Gastrocnemius medialis (tissue), 4 donors: ENCODE measurements around the gene DBN1. TPM values are rescaled to one million over a fixed set of nuclear protein-coding genes. Genes with fewer than 3 reads are reported as not detected.

Experiments
- ATAC-seq, 2 donors: fragments of 150-250 bp; one replicate each; pipeline ENCODE4 v1.9.1; 2016
- DNase-seq, 2 donors: peaks; one replicate each; pipeline ENCODE4 v3.0.0-alpha.2; 2019
- H3K27ac ChIP-seq, 4 donors: fragments of 200-600 bp; sonication (generic); 1 replicate in 1 of 4; 2 replicates in 3 of 4; pipeline ENCODE4 v1.5.1; 2016 to 2018; ENCODE audit warnings: mild to moderate bottlenecking in 2 of 4, moderate library complexity in 1 of 4
- H3K27me3 ChIP-seq, 3 donors: fragments of 200-600 bp; sonication (generic) in 2 of 3; 1 replicate in 1 of 3; 2 replicates in 2 of 3; pipeline versions ENCODE4 v1.5.1 to v1.6.0; 2016 to 2019; ENCODE audit warnings: mild to moderate bottlenecking in 1 of 3, moderate library complexity in 1 of 3
- H3K36me3 ChIP-seq, 2 donors: fragments of 200-600 bp; sonication (generic) in 1 of 2; one replicate each; pipeline ENCODE4 v1.5.1; 2017 to 2018
- H3K4me1 ChIP-seq, 2 donors: fragments of 200-600 bp; sonication (generic) in 1 of 2; one replicate each; pipeline ENCODE4 v1.5.1; 2016 to 2017; ENCODE audit warnings: mild to moderate bottlenecking in 2 of 2
- H3K4me3 ChIP-seq, 4 donors: fragments of 200-600 bp; sonication (generic) in 3 of 4; 1 replicate in 1 of 4; 2 replicates in 3 of 4; pipeline ENCODE4 v1.5.1; 2016 to 2019; ENCODE audit warnings: mild to moderate bottlenecking in 2 of 4
- H3K9me3 ChIP-seq, 3 donors: fragments of 200-600 bp; sonication (generic) in 2 of 3; 1 replicate in 1 of 3; 2 replicates in 2 of 3; pipeline ENCODE4 v1.5.1; 2016 to 2019
- POLR2A ChIP-seq, 2 donors: fragments of 450-650 bp; IDR thresholded peaks; one replicate each; pipeline ENCODE4 v1.6.1; 2017; ENCODE audit warnings: antibody characterized with exemption in 2 of 2, mild to moderate bottlenecking in 2 of 2, moderate library complexity in 2 of 2
- in situ Hi-C, 4 donors: fragments of 200-750 bp; cut with MboI; loops; one replicate each; pipeline versions ENCODE4 v1.15.0 to v1.8.0; 2017; ENCODE audit warnings: low sequenced_read_pairs in 4 of 4
- intact Hi-C: fragments of 100-400 bp; cut with DNase I; formaldehyde crosslinking; loops from one replicate; pipeline ENCODE4 v1.15.1; 2023; ENCODE audit warnings: low total_unique reads
- total RNA-seq, 4 donors: library from RNA; depleted of rRNA; stranded (reverse); fragments of >200 nt; gene quantifications; one replicate each; pipeline versions ENCODE4 v1.1.0 to v1.2.3, GENCODE V29; 2016
- TF ChIP-seq, protein P1 (sequence below), 5 experiments: fragments of 450-650 bp in 3 of 5; fragments of 200-600 bp in 2 of 5; sonication (generic) in 2 of 5; IDR thresholded peaks in 4 of 5; conservative IDR thresholded peaks in 1 of 5; 1 replicate in 4 of 5; 2 replicates in 1 of 5; pipeline ENCODE4 v1.5.1; 2016 to 2019; ENCODE audit warnings: antibody characterized with exemption in 5 of 5, mild to moderate bottlenecking in 3 of 5, moderate library complexity in 3 of 5

The DBN1 gene
- total RNA-seq, 4 donors from 2014 or later, result 16.3 to 27.5 (median 23.2) TPM

DNA sequence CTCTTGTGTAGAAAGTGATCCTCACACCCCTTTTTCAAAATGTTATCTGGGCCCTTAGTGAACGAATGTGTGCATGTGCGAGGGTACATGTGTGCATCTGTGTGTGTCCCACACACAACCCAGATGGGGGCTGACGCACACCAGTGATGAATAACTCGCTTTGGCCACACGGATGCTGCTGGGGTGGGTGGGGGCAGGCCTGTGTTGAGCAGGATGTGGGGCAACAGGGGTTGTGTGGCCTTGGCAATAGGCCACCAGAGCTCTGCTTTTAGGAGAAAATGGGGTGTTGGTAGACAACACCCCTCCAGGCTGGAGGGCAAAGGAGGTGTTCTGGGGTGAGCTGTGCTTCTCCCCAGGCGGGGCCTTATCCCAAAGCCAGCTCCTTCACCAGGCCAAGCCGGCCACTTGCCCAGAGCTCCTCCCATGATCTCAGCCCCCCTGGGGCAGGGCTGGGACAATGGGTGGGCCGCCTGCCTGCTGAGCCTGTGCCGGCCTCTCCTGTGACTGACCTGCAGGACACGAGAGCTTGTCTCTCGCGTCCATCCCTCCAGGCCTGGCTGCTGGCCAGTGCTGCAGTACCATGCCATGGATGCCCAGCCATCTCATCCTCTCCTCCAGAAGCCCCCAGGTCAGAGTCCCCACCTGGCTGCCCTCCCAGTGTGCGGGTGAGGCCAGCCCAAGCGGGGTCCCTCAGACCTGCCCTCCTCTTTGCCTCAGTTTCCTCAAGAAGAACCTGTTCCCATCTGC, 1.7 kb downstream of the DBN1 start:
- peak overlapping the region; percentile 53 to 74 (median 66) for H3K4me3 ChIP-seq
- DNase-seq (peak in 1 of 2 donors; percentile 60), ATAC-seq (peak; percentile 16 to 19)
- H3K27ac ChIP-seq, result peak overlapping the region; percentile 51 to 79 (median 71)
- in situ Hi-C loops, result no loop called here
- H3K27me3 ChIP-seq, result peaks cover 0 to 4% (median 0%) of the 10 kb centered on the region in 3 donors
- H3K4me1 ChIP-seq, result peaks cover 9 to 16% of the 10 kb centered on the region in 2 donors
- no peaks in the 10 kb centered on the region for H3K9me3 ChIP-seq
- intact Hi-C loops, result no loop called here
- H3K36me3 ChIP-seq, result no peaks in the 10 kb centered on the region
- TF ChIP-seq POLR2A (IDR thresholded peaks at IDR 0.05), result no peak
- TF ChIP-seq, protein P1, sequence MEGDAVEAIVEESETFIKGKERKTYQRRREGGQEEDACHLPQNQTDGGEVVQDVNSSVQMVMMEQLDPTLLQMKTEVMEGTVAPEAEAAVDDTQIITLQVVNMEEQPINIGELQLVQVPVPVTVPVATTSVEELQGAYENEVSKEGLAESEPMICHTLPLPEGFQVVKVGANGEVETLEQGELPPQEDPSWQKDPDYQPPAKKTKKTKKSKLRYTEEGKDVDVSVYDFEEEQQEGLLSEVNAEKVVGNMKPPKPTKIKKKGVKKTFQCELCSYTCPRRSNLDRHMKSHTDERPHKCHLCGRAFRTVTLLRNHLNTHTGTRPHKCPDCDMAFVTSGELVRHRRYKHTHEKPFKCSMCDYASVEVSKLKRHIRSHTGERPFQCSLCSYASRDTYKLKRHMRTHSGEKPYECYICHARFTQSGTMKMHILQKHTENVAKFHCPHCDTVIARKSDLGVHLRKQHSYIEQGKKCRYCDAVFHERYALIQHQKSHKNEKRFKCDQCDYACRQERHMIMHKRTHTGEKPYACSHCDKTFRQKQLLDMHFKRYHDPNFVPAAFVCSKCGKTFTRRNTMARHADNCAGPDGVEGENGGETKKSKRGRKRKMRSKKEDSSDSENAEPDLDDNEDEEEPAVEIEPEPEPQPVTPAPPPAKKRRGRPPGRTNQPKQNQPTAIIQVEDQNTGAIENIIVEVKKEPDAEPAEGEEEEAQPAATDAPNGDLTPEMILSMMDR (IDR thresholded peaks at IDR 0.05 in 4 of 5, conservative IDR thresholded peaks at IDR 0.05 in 1 of 5), result no peak

DNA sequence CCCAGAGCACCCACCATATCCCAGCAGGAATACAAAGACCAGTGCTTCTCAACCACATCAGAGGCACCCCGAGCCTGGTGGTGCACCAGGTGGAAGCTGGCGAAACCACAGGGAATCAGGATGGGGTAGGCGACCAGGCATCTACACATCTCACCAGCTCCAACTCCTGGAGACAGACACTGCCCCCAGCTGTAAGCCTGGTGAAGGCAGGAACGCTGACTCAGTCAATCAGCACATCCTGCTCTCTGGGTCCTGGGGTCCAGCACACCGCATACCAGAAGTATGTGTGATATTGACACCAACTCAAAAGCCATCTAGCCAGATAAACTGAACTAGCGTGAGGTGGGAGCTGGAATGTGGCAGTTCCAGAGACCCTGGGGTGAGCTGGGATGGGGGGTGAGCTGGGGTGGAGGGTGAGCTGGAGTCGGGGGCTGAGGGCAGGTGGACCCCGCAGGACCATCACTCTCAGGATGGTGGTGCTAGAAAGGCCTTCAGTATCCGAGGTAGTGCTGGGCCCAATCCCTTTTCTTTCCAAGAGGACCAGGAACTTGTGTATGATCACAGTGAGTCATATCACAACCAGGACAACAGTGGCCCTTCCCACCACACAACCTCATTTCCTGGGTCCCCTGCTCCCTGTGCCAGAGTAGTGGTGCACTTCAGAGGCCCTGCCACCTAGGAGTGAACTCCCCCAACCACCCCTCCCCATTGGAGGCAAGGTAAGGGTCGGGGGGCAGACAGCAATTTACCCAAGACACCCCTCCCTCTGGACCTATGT, 2.5 kb downstream of the DBN1 start:
- DNase-seq (no peak), ATAC-seq (no peak)
- Histone ChIP-seq H3K4me1 (peaks cover 9 to 16% of the 10 kb centered on the region in 2 donors), H3K9me3 (no peaks in the 10 kb centered on the region), H3K36me3 (no peaks in the 10 kb centered on the region), H3K27ac (peak overlapping the region; percentile 51 to 79 (median 71)), H3K27me3 (peaks cover 0 to 4% (median 0%) of the 10 kb centered on the region in 3 donors), H3K4me3 (no peak overlapping the region)
- in situ Hi-C loops, result no loop called here
- intact Hi-C loops, result no loop called here
- TF ChIP-seq, protein P1 (IDR thresholded peaks at IDR 0.05 in 4 of 5, conservative IDR thresholded peaks at IDR 0.05 in 1 of 5), result no peak
- TF ChIP-seq POLR2A (IDR thresholded peaks at IDR 0.05), result no peak

DNA sequence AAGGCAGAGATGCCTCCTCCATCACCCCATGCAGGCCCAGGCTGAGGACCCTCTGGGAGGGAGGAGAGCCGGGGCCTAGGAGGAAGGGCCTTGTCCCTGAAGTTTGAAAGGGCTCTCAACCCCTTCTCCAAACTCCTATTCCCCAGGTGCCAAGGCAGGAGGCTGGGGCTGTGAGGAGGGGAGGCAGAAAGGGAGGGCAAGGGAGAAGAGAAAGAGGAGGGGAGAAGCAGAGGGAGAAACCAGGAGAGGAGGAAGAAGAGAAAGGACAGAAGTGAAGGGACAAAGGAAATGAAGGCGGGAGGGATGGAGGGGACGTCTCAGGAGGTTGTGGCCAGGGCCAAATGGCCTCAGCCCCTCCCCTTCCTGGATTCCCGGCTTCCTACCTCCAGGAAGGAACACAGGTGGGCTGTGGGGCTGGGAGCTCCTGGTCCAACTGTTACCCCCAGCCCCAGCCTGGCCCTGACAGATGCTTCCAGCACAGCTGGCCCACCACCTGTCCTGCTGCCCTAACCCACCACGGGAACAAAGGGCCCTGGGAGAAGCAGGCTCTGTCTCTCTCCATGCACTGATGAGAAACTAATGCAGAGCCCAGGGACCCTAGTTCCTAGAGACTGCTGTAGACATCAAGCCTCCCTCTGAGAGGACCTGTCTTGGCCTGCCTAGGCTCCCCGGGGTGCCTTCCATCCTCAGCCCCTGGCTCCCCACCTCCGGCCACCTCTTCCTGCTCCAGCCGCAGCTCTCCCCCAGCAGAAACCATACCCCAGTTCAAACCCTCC, 3.5 kb downstream of the DBN1 start:
- intact Hi-C loops, result no loop called here
- Histone ChIP-seq H3K4me1 (peaks cover 9 to 16% of the 10 kb centered on the region in 2 donors), H3K27me3 (peaks cover 0 to 4% (median 0%) of the 10 kb centered on the region in 3 donors), H3K4me3 (no peak overlapping the region), H3K36me3 (no peaks in the 10 kb centered on the region), H3K27ac (peak overlapping the region; percentile 26 to 71 (median 42)), H3K9me3 (no peaks in the 10 kb centered on the region)
- in situ Hi-C loops, result no loop called here
- DNase-seq (no peak), ATAC-seq (no peak)
- no peak for TF ChIP-seq POLR2A (IDR thresholded peaks at IDR 0.05)
- TF ChIP-seq, protein P1 (IDR thresholded peaks at IDR 0.05 in 4 of 5, conservative IDR thresholded peaks at IDR 0.05 in 1 of 5), result no peak

DNA sequence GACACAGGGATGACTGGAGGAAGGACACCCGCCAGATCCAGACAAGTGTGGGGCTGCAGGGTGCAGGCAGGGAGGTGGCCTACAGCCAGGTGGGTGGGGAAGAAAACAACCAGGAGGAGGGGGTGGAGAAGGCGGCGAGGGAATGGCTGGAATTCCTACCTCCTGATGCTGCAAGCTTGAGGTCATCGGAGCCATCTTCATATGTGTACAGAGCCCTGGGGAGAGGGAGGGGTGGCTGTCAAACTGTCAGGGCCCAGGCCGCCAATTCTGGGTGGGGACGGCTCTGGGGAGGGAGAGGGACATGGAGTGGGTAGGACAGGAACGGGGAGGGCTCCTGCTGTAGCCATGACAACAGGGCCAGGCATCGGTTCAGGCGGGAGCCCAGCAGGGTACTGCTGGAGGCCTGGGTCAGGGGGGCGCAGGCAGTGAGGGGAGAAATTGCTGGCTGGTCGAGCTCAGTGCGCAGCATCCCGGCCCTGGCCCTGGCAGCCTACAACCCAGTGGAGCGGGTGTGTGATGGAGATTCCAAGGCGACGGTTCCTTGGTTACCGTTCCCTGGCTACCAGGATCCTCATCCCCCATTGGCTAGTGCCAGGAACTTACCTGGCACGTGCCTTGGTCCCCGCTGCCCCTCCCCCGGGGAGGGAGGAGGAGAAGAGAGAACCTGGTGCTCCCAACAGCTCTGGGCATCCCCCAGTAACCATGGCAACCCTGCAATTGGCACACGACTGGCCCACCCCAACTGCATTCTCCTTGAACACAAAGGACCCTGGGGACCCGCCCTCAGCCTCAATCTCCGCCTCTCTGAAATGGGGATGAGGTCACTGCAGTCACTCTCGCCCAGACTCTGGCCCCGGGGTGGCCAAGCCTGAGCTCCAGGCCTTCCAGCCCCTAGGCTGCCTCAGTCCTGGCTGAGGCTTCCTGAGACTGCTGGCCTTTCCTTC, 4.5 kb downstream of the DBN1 start:
- intact Hi-C loops, result no loop called here
- H3K4me3 ChIP-seq, result no peak overlapping the region

More for the DNA sequence above, 4.5 kb downstream of the DBN1 start:
- peaks cover 0 to 4% (median 0%) of the 10 kb centered on the region in 3 donors for H3K27me3 ChIP-seq
- TF ChIP-seq POLR2A (IDR thresholded peaks at IDR 0.05), result no peak
- TF ChIP-seq, protein P1 (IDR thresholded peaks at IDR 0.05 in 4 of 5, conservative IDR thresholded peaks at IDR 0.05 in 1 of 5), result no peak
- H3K4me1 ChIP-seq, result peaks cover 9 to 16% of the 10 kb centered on the region in 2 donors
- in situ Hi-C loops, result no loop called here
- DNase-seq (peak in 1 of 2 donors; percentile 72), ATAC-seq (no peak)
- H3K36me3 ChIP-seq, result no peaks in the 10 kb centered on the region
- H3K27ac ChIP-seq, result peak overlapping the region; percentile 8 to 71 (median 31)
- H3K9me3 ChIP-seq, result no peaks in the 10 kb centered on the region
